Measurements from ENCODE around the gene FHIT.

DNA sequence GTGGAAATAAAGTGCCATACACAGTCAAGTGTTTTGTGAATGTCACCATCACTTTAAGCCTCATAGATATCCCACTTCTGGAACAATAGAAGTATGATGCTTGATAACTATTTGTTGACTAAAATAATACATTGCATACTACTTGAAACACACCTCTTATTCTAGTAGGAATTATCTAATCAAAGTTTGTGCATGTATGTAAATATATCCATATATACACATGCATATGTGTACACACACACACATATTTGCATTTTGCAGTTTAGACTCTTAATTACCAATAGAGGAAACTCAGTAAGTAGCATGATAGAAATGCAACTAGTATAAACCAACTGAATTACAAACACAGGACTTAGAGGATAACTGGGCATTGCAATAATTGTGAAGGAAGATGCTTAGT is 1084.1 kb downstream of the FHIT start:
- TF ChIP-seq, protein P1, sequence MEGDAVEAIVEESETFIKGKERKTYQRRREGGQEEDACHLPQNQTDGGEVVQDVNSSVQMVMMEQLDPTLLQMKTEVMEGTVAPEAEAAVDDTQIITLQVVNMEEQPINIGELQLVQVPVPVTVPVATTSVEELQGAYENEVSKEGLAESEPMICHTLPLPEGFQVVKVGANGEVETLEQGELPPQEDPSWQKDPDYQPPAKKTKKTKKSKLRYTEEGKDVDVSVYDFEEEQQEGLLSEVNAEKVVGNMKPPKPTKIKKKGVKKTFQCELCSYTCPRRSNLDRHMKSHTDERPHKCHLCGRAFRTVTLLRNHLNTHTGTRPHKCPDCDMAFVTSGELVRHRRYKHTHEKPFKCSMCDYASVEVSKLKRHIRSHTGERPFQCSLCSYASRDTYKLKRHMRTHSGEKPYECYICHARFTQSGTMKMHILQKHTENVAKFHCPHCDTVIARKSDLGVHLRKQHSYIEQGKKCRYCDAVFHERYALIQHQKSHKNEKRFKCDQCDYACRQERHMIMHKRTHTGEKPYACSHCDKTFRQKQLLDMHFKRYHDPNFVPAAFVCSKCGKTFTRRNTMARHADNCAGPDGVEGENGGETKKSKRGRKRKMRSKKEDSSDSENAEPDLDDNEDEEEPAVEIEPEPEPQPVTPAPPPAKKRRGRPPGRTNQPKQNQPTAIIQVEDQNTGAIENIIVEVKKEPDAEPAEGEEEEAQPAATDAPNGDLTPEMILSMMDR (IDR thresholded peaks at IDR 0.05; ENCODE audit: insufficient read depth, low read length, poor library complexity, severe bottlenecking), result no peak
- no peak for TF ChIP-seq EZH2phosphoT487 (conservative IDR thresholded peaks at IDR 0.05; ENCODE audit: low read length)
